HEK293 (cell line): ENCODE results near the gene CCDC9B.

Source experiments
- CTCF ChIA-PET: fragments of 350-600 bp; formaldehyde crosslinking; extraction: SDS; loops from one replicate; lab custom pipeline; 2021; ENCODE audit warnings: antibody characterized with exemption; lab: Yijun Ruan, JAX
- POLR2A ChIA-PET: fragments of 300-600 bp; formaldehyde crosslinking; extraction: SDS; loops from one replicate; lab custom pipeline; 2020; ENCODE audit warnings: antibody characterized with exemption, inconsistent platforms; lab: Yijun Ruan, JAX
- H3K27ac ChIP-seq: fragments of 200-500 bp; sonication (Bioruptor generic); 2 replicates; pipeline ENCODE4 v1.5.1; 2014; ENCODE audit warnings: low read depth, low read length, control low read depth, inconsistent platforms; ENCODE audit errors: extremely low read depth
- H3K36me3 ChIP-seq, 2 experiments: fragments of 200-500 bp in 1 of 2; sonication (Bioruptor generic) in 1 of 2; 1 replicate in 1 of 2; 2 replicates in 1 of 2; pipeline ENCODE4 v1.5.1; 2014 to 2017; ENCODE audit warnings: inconsistent platforms in 2 of 2, low read length in 2 of 2; ENCODE audit not compliant: control insufficient read depth in 2 of 2, insufficient read depth in 1 of 2
- H3K4me1 ChIP-seq: fragments of 200-500 bp; sonication (Bioruptor generic); 2 replicates; pipeline ENCODE4 v1.5.1; 2014; ENCODE audit warnings: mild to moderate bottlenecking, low read length, inconsistent platforms; ENCODE audit not compliant: control insufficient read depth, insufficient read depth
- H3K4me3 ChIP-seq: 2 replicates; pipeline ENCODE4 v1.5.1; 2011; ENCODE audit warnings: low read depth, mild to moderate bottlenecking, control low read depth, low read length, moderate library complexity
- H3K9me3 ChIP-seq: fragments of 200-500 bp; sonication (Bioruptor generic); 2 replicates; pipeline ENCODE4 v1.5.1; 2014; ENCODE audit warnings: low read depth, low read length, inconsistent platforms; ENCODE audit not compliant: control insufficient read depth, insufficient read depth
- OVOL3 ChIP-seq: fragments of 450-650 bp; formaldehyde crosslinking; IDR thresholded peaks from 2 replicates; pipeline ENCODE4 v1.5.1; 2016; ENCODE audit warnings: missing biosample characterization, missing genetic modification characterization
- PRDM10 ChIP-seq: fragments of 450-650 bp; formaldehyde crosslinking; IDR thresholded peaks from 2 replicates; pipeline ENCODE4 v1.5.1; 2016; ENCODE audit warnings: missing biosample characterization, missing genetic modification characterization
- SCRT2 ChIP-seq: fragments of 450-650 bp; formaldehyde crosslinking; IDR thresholded peaks from 2 replicates; pipeline ENCODE4 v1.5.1; 2016; ENCODE audit warnings: missing biosample characterization, missing genetic modification characterization
- TCF7L2 ChIP-seq: IDR thresholded peaks from 2 replicates; pipeline ENCODE4 v1.6.1; 2011; ENCODE audit warnings: low read depth, mild to moderate bottlenecking, inconsistent platforms, low read length, moderate library complexity, borderline replicate concordance
- ZNF23 ChIP-seq: fragments of 450-650 bp; formaldehyde crosslinking; IDR thresholded peaks from 2 replicates; pipeline ENCODE4 v1.5.1; 2016; ENCODE audit warnings: missing biosample characterization, missing genetic modification characterization, borderline replicate concordance
- ZNF266 ChIP-seq: fragments of 450-650 bp; formaldehyde crosslinking; IDR thresholded peaks from 2 replicates; pipeline ENCODE4 v1.5.1; 2016; ENCODE audit warnings: missing biosample characterization, missing genetic modification characterization, low read depth
- ZNF394 ChIP-seq: fragments of 450-650 bp; formaldehyde crosslinking; IDR thresholded peaks from 2 replicates; pipeline ENCODE4 v1.5.1; 2016; ENCODE audit warnings: missing biosample characterization, missing genetic modification characterization, mild to moderate bottlenecking, moderate library complexity, borderline replicate concordance
- ZNF416 ChIP-seq: fragments of 450-650 bp; formaldehyde crosslinking; IDR thresholded peaks from 2 replicates; pipeline ENCODE4 v1.5.1; 2016; ENCODE audit warnings: missing biosample characterization, missing genetic modification characterization
- ZNF585B ChIP-seq: fragments of 450-650 bp; formaldehyde crosslinking; IDR thresholded peaks from 2 replicates; pipeline ENCODE4 v1.5.1; 2016; ENCODE audit warnings: missing biosample characterization, missing genetic modification characterization
- ZNF629 ChIP-seq: fragments of 450-650 bp; formaldehyde crosslinking; IDR thresholded peaks from 2 replicates; pipeline ENCODE4 v1.5.1; 2017; ENCODE audit warnings: missing biosample characterization, missing genetic modification characterization
- ZNF777 ChIP-seq: fragments of 450-650 bp; formaldehyde crosslinking; IDR thresholded peaks from 2 replicates; pipeline ENCODE4 v1.5.1; 2017; ENCODE audit warnings: missing biosample characterization, missing genetic modification characterization, borderline replicate concordance
- TF ChIP-seq, protein P1 (sequence below): fragments of 450-650 bp; formaldehyde crosslinking; conservative IDR thresholded peaks from 2 replicates; pipeline ENCODE4 v1.5.1; 2016; ENCODE audit warnings: low read depth, missing biosample characterization, missing genetic modification characterization
- TF ChIP-seq, protein P2 (sequence below): fragments of 450-650 bp; formaldehyde crosslinking; IDR thresholded peaks from 2 replicates; pipeline ENCODE4 v1.5.1; 2016; ENCODE audit warnings: missing biosample characterization, missing genetic modification characterization, borderline replicate concordance
- TF ChIP-seq, protein P3 (sequence below): fragments of 450-650 bp; formaldehyde crosslinking; IDR thresholded peaks from 2 replicates; pipeline ENCODE4 v1.5.1; 2017; ENCODE audit warnings: missing biosample characterization, missing genetic modification characterization
- TF ChIP-seq, protein P4 (sequence below): fragments of 450-650 bp; formaldehyde crosslinking; conservative IDR thresholded peaks from 2 replicates; pipeline ENCODE4 v1.5.1; 2016; ENCODE audit warnings: low read depth, missing biosample characterization, missing genetic modification characterization

The CCDC9B gene

GRCh38 chr15:40302288-40302886 is 38.4 kb downstream of the CCDC9B start (continued):
- TF ChIP-seq, protein P1, sequence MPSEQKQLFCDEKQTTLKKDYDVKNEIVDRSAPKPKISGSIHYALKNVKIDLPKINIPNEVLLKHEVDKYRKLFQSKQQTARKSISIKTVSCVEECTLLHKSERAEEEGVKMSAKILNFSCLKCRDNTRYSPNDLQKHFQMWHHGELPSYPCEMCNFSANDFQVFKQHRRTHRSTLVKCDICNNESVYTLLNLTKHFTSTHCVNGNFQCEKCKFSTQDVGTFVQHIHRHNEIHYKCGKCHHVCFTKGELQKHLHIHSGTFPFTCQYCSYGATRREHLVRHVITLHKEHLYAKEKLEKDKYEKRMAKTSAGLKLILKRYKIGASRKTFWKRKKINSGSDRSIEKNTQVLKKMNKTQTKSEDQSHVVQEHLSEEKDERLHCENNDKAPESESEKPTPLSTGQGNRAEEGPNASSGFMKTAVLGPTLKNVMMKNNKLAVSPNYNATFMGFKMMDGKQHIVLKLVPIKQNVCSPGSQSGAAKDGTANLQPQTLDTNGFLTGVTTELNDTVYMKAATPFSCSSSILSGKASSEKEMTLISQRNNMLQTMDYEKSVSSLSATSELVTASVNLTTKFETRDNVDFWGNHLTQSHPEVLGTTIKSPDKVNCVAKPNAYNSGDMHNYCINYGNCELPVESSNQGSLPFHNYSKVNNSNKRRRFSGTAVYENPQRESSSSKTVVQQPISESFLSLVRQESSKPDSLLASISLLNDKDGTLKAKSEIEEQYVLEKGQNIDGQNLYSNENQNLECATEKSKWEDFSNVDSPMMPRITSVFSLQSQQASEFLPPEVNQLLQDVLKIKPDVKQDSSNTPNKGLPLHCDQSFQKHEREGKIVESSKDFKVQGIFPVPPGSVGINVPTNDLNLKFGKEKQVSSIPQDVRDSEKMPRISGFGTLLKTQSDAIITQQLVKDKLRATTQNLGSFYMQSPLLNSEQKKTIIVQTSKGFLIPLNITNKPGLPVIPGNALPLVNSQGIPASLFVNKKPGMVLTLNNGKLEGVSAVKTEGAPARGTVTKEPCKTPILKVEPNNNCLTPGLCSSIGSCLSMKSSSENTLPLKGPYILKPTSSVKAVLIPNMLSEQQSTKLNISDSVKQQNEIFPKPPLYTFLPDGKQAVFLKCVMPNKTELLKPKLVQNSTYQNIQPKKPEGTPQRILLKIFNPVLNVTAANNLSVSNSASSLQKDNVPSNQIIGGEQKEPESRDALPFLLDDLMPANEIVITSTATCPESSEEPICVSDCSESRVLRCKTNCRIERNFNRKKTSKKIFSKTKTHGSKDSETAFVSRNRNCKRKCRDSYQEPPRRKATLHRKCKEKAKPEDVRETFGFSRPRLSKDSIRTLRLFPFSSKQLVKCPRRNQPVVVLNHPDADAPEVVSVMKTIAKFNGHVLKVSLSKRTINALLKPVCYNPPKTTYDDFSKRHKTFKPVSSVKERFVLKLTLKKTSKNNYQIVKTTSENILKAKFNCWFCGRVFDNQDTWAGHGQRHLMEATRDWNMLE (tag by site-specific recombination) = no peak
- no peak for TF ChIP-seq ZNF266
- TF ChIP-seq, all 188 proteins: peak for 0

DNA sequence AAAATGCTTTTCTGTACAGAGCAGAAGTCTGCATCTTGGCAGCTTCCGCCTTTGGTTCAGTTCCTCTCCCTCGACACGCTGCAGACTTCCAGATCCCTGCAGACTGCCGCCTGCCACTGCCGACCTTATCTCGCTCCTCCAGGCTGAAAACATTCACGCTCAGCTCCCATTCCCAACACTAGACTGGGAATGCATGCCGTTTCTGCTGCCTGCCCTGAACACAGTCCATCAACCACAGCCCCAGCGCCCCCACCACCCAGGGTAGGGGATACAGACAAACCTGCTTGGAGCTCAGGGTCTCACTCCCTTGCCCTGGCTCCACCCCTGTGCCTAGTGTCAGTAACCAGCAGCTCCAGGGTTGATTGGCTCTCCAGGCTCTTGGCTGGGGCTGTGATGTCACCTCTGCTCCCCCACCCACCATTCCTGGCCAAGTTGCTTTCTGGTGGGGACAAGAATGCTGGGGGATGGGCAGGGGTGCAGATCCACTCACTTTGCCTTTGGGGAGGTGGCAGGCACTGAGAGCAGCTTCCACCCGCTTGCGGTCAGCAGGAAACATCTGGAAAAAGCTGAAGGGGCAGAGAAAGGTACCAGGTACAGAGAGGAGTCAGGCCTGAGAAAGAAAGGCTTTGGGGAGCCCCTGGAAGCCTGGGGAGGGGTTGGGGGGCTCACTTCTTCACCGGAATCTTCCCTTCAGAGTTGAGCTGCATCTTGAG is 39.1 kb downstream of the CCDC9B start:
- no peaks in the 10 kb centered on the region for H3K4me1 ChIP-seq
- no peaks in the 10 kb centered on the region for H3K9me3 ChIP-seq
- no peak overlapping the region for H3K27ac ChIP-seq
- ChIA-PET CTCF (interaction anchor here (0.6 to 1.8 kb wide), 6 partner anchors 8 to 27 kb away, joined by 3 to 8 read pairs (median 4); no protein-coding TSS in a partner anchor), POLR2A (interaction anchor here (1.1 kb wide), 1 partner anchor 10 kb away, joined by 3 read pairs; no protein-coding TSS in a partner anchor)
- H3K36me3 ChIP-seq = no peaks in the 10 kb centered on the region
- H3K4me3 ChIP-seq = no peak overlapping the region
- no peak for TF ChIP-seq ZNF629 (tag by site-specific recombination)
- TF ChIP-seq, protein P2, sequence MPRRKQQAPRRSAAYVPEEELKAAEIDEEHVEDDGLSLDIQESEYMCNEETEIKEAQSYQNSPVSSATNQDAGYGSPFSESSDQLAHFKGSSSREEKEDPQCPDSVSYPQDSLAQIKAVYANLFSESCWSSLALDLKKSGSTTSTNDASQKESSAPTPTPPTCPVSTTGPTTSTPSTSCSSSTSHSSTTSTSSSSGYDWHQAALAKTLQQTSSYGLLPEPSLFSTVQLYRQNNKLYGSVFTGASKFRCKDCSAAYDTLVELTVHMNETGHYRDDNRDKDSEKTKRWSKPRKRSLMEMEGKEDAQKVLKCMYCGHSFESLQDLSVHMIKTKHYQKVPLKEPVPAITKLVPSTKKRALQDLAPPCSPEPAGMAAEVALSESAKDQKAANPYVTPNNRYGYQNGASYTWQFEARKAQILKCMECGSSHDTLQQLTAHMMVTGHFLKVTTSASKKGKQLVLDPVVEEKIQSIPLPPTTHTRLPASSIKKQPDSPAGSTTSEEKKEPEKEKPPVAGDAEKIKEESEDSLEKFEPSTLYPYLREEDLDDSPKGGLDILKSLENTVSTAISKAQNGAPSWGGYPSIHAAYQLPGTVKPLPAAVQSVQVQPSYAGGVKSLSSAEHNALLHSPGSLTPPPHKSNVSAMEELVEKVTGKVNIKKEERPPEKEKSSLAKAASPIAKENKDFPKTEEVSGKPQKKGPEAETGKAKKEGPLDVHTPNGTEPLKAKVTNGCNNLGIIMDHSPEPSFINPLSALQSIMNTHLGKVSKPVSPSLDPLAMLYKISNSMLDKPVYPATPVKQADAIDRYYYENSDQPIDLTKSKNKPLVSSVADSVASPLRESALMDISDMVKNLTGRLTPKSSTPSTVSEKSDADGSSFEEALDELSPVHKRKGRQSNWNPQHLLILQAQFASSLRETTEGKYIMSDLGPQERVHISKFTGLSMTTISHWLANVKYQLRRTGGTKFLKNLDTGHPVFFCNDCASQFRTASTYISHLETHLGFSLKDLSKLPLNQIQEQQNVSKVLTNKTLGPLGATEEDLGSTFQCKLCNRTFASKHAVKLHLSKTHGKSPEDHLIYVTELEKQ (tag by site-specific recombination) = no peak
- no peak for TF ChIP-seq ZNF23 (tag by site-specific recombination)
- TF ChIP-seq, protein P3, sequence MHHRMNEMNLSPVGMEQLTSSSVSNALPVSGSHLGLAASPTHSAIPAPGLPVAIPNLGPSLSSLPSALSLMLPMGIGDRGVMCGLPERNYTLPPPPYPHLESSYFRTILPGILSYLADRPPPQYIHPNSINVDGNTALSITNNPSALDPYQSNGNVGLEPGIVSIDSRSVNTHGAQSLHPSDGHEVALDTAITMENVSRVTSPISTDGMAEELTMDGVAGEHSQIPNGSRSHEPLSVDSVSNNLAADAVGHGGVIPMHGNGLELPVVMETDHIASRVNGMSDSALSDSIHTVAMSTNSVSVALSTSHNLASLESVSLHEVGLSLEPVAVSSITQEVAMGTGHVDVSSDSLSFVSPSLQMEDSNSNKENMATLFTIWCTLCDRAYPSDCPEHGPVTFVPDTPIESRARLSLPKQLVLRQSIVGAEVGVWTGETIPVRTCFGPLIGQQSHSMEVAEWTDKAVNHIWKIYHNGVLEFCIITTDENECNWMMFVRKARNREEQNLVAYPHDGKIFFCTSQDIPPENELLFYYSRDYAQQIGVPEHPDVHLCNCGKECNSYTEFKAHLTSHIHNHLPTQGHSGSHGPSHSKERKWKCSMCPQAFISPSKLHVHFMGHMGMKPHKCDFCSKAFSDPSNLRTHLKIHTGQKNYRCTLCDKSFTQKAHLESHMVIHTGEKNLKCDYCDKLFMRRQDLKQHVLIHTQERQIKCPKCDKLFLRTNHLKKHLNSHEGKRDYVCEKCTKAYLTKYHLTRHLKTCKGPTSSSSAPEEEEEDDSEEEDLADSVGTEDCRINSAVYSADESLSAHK = no peak
- TF ChIP-seq, protein P4, sequence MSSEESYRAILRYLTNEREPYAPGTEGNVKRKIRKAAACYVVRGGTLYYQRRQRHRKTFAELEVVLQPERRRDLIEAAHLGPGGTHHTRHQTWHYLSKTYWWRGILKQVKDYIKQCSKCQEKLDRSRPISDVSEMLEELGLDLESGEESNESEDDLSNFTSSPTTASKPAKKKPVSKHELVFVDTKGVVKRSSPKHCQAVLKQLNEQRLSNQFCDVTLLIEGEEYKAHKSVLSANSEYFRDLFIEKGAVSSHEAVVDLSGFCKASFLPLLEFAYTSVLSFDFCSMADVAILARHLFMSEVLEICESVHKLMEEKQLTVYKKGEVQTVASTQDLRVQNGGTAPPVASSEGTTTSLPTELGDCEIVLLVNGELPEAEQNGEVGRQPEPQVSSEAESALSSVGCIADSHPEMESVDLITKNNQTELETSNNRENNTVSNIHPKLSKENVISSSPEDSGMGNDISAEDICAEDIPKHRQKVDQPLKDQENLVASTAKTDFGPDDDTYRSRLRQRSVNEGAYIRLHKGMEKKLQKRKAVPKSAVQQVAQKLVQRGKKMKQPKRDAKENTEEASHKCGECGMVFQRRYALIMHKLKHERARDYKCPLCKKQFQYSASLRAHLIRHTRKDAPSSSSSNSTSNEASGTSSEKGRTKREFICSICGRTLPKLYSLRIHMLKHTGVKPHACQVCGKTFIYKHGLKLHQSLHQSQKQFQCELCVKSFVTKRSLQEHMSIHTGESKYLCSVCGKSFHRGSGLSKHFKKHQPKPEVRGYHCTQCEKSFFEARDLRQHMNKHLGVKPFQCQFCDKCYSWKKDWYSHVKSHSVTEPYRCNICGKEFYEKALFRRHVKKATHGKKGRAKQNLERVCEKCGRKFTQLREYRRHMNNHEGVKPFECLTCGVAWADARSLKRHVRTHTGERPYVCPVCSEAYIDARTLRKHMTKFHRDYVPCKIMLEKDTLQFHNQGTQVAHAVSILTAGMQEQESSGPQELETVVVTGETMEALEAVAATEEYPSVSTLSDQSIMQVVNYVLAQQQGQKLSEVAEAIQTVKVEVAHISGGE = no peak
- TF ChIP-seq TCF7L2 = no peak
- no peak for TF ChIP-seq OVOL3 (tag by site-specific recombination)
- TF ChIP-seq ZNF777 = no peak
- no peak for TF ChIP-seq ZNF416 (tag by site-specific recombination)
- no peak for TF ChIP-seq PRDM10 (tag by site-specific recombination)
- no peak for TF ChIP-seq ZNF585B
- TF ChIP-seq ZNF394 (tag by site-specific recombination) = no peak
- no peak for TF ChIP-seq SCRT2 (tag by site-specific recombination)
